ENCODE measurements around the gene LMAN1. TPM values are rescaled to one million over a fixed set of nuclear protein-coding genes. Genes with fewer than 3 reads are reported as not detected.

LMAN1 gene
- total and polyA plus RNA-seq, 10 of the 15 experiments (the other 5 are each of a cell fraction or from before 2014, with no cell fraction given): 15.0 to 78.9 (median 67.5) TPM

DNA sequence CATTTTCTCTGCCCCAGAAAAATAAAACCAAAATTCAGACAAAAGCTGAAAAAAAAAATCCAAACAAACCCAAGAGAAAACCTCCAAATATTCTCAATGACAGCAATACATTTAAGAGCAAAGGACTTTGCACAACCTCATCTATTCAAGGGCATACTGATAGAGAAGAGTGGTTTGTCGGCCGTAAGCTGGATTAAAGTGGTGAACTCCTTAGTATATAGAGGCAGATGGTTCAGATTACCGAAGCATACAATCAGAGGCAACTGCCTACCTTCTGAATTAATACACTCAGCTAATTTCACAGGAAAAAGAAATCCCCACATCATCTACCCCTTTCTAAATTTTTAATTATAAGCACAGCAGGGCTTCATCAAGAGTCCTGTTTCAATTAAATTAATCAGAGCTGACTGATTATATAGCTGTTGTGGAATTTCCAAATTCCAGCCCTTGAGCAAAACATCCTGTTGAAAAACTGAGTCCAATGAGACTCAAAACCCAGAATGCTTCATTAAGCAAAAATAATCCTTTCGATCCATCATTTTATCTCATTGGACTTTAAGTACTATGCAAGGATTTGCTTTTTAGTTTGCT, 40.5 kb downstream of the LMAN1 start, which contains the start of gene CPLX4:
TSS of gene CPLX4 (minus strand) at position 190 of the 591 bp plus-strand sequence. CDS start at position 3, 187 bp downstream.
- in situ Hi-C loops (cut with MboI): no loop called here

DNA sequence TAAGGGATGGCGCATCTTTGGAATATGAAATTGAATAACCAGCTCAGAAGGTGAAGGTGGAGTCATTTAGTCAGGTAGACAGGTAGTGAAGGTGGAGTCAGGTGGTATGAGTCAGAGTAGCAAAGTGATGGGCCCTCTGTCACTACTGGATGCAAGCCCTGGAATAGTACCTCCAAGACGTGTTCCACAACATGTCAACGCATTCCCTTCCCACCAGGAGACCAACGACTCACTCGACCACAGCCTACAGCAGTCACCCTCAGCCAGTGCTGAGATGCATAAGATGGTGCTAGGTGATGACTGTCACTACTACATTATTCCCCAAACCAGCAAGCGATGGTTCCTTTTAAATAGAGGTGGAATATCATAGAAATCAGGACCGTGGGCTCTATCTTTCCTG, 47.4 kb downstream of the LMAN1 start:
- CTCF ChIA-PET: interaction anchor here (1.3 to 10.6 kb wide), 2 partner anchors 40 to 90 kb away, joined by 4 to 165 read pairs; no protein-coding TSS in a partner anchor
- Histone ChIP-seq H3K4me1 (ENCODE audit: control insufficient read depth, insufficient read depth, low read length) (no peaks in the 10 kb centered on the region), H3K27me3 (replicated peaks in 1 of 2; ENCODE audit: control insufficient read depth in 2 of 2, insufficient read depth in 2 of 2, low read length in 1 of 2) (peaks cover 0 to 4% of the 10 kb centered on the region in 2 experiments; a peak in 1 of 4 replicates), H3K9ac (ENCODE audit: control insufficient read depth, insufficient read depth, low read length) (no peak overlapping the region), H3K36me3 (ENCODE audit: control insufficient read depth in 2 of 2, insufficient read depth in 2 of 2, low read length in 1 of 2) (no peaks in the 10 kb centered on the region), H4K20me1 (ENCODE audit: control insufficient read depth, insufficient read depth) (no peaks in the 10 kb centered on the region), H3K27ac (ENCODE audit: control insufficient read depth, insufficient read depth) (no peak overlapping the region), H3K79me2 (ENCODE audit: control insufficient read depth, insufficient read depth, low read length) (no peaks in the 10 kb centered on the region), H3K4me3 (no peak overlapping the region), H2AFZ (ENCODE audit: control insufficient read depth, low read depth, low read length) (no peak overlapping the region), H3K9me3 (replicated peaks; ENCODE audit: control insufficient read depth, insufficient read depth, low read length) (no peaks in the 10 kb centered on the region), H3K4me2 (ENCODE audit: control insufficient read depth, insufficient read depth) (no peak overlapping the region)
- DNase-seq (ENCODE audit: low read depth, low spot score) (no peak), ATAC-seq (no peak), FAIRE-seq (no peak)
- POLR2A ChIA-PET: no interaction called here
- no TSS peak for BruUV-seq (replicated peaks)
- in situ Hi-C loops (cut with MboI) (loop anchor here (5.0 kb wide), 1 partner anchor 81 kb away; no protein-coding TSS in a partner anchor), intact Hi-C loops (cut with micrococcal nuclease; ENCODE audit: unreplicated experiment) (no loop called here)
- RAD21 ChIA-PET (ENCODE audit: unreplicated experiment): no interaction called here
- SMC1A ChIA-PET (ENCODE audit: uncharacterized antibody, unreplicated experiment): interaction anchor here (0.8 to 5.2 kb wide), 2 partner anchors 22 to 89 kb away, joined by 3 to 72 read pairs; no protein-coding TSS in a partner anchor
- 36% methylated on average over 7 of the region's 7 CpGs for WGBS (ENCODE audit: insufficient coverage, insufficient replicate concordance, low lambda C conversion rate, missing lambda C conversion rate)
- TF ChIP-seq, protein P1, sequence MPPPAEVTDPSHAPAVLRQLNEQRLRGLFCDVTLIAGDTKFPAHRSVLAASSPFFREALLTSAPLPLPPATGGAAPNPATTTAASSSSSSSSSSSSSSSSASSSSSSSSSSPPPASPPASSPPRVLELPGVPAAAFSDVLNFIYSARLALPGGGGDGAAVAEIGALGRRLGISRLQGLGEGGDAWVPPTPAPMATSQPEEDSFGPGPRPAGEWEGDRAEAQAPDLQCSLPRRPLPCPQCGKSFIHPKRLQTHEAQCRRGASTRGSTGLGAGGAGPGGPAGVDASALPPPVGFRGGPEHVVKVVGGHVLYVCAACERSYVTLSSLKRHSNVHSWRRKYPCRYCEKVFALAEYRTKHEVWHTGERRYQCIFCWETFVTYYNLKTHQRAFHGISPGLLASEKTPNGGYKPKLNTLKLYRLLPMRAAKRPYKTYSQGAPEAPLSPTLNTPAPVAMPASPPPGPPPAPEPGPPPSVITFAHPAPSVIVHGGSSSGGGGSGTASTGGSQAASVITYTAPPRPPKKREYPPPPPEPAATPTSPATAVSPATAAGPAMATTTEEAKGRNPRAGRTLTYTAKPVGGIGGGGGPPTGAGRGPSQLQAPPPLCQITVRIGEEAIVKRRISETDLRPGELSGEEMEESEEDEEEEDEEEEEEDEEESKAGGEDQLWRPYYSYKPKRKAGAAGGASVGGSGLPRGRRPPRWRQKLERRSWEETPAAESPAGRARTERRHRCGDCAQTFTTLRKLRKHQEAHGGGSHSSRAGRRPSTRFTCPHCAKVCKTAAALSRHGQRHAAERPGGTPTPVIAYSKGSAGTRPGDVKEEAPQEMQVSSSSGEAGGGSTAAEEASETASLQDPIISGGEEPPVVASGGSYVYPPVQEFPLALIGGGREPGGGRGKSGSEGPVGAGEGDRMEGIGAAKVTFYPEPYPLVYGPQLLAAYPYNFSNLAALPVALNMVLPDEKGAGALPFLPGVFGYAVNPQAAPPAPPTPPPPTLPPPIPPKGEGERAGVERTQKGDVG (CRISPR knock-in tag; IDR thresholded peaks at IDR 0.05): no peak
- no peak for TF ChIP-seq ZSCAN29 (IDR thresholded peaks at IDR 0.05)
- no peak for TF ChIP-seq CTCF (IDR thresholded peaks at IDR 0.05 in 2 of 3, conservative IDR thresholded peaks at IDR 0.05 in 1 of 3; ENCODE audit: control insufficient read depth in 2 of 3, extremely low read depth in 1 of 3, insufficient read depth in 1 of 3, low read depth in 3 of 3, low read length in 3 of 3)
- TF ChIP-seq RUNX3 (IDR thresholded peaks at IDR 0.05; ENCODE audit: low read length): no peak
- no peak for TF ChIP-seq KDM1A (IDR thresholded peaks at IDR 0.05; ENCODE audit: borderline replicate concordance)

More for the DNA sequence above, 40.5 kb downstream of the LMAN1 start, which contains the start of gene CPLX4:
- POLR2A ChIA-PET: no interaction called here
- intact Hi-C loops (cut with micrococcal nuclease; ENCODE audit: unreplicated experiment): no loop called here
- no peaks in the 10 kb centered on the region for H3K4me1 ChIP-seq (ENCODE audit: control insufficient read depth, insufficient read depth, low read length)
- TF ChIP-seq DPF2 (IDR thresholded peaks at IDR 0.05): no peak
- no peak for TF ChIP-seq LARP7 (IDR thresholded peaks at IDR 0.05)
- TF ChIP-seq NR2F1 (conservative IDR thresholded peaks at IDR 0.05): no peak
- no peak for TF ChIP-seq CHD4 (IDR thresholded peaks at IDR 0.05)
- no peak for TF ChIP-seq SMARCA5 (IDR thresholded peaks at IDR 0.05)
- no peak for TF ChIP-seq SUZ12 (IDR thresholded peaks at IDR 0.05; ENCODE audit: unreplicated experiment)
- no peak for TF ChIP-seq MXI1 (IDR thresholded peaks at IDR 0.05; ENCODE audit: low read depth, low read length)
- no peak for TF ChIP-seq STAT1 (conservative IDR thresholded peaks at IDR 0.05)
- no peak for TF ChIP-seq FOXM1 (IDR thresholded peaks at IDR 0.05; ENCODE audit: low read depth, low read length)
- TF ChIP-seq BACH1 (IDR thresholded peaks at IDR 0.05; ENCODE audit: borderline replicate concordance): no peak
- TF ChIP-seq SREBF1 (IDR thresholded peaks at IDR 0.05; ENCODE audit: low read length): no peak
- TF ChIP-seq EED (IDR thresholded peaks at IDR 0.05; ENCODE audit: low read depth): no peak
- TF ChIP-seq WRNIP1 (IDR thresholded peaks at IDR 0.05; ENCODE audit: borderline replicate concordance, low read depth, low read length): no peak
- TF ChIP-seq NFXL1 (IDR thresholded peaks at IDR 0.05; ENCODE audit: borderline replicate concordance): no peak
- TF ChIP-seq TCF3 (IDR thresholded peaks at IDR 0.05; ENCODE audit: borderline replicate concordance, insufficient read depth, low read depth, low read length): no peak
- no peak for TF ChIP-seq SREBF2 (IDR thresholded peaks at IDR 0.05; ENCODE audit: low read length)
- H3K36me3 ChIP-seq (ENCODE audit: control insufficient read depth in 2 of 2, insufficient read depth in 2 of 2, low read length in 1 of 2): no peaks in the 10 kb centered on the region
- no peak within 1 kb of the TSS for H3K4me3 ChIP-seq
- RAD21 ChIA-PET (ENCODE audit: unreplicated experiment): interaction anchor here (0.7 to 1.3 kb wide), 3 partner anchors 11 to 84 kb away, joined by 3 to 4 read pairs (median 3); no protein-coding TSS in a partner anchor
- FAIRE-seq (no peak), DNase-seq (ENCODE audit: low read depth, low spot score) (no peak), ATAC-seq (no peak)
- BruUV-seq (replicated peaks): no TSS peak
- H2AFZ ChIP-seq (ENCODE audit: control insufficient read depth, low read depth, low read length): no peak within 1 kb of the TSS
- H3K4me2 ChIP-seq (ENCODE audit: control insufficient read depth, insufficient read depth): no peak within 1 kb of the TSS
- no peaks in the 10 kb centered on the region for H4K20me1 ChIP-seq (ENCODE audit: control insufficient read depth, insufficient read depth)
- CTCF ChIA-PET: interaction anchor here (0.6 to 2.3 kb wide), 5 partner anchors 9 to 312 kb away, joined by 3 to 10 read pairs (median 6); no protein-coding TSS in a partner anchor
- H3K79me2 ChIP-seq (ENCODE audit: control insufficient read depth, insufficient read depth, low read length): no peaks in the 10 kb centered on the region
- WGBS (ENCODE audit: insufficient coverage, insufficient replicate concordance, low lambda C conversion rate, missing lambda C conversion rate): 60% methylated on average over 4 of the region's 4 CpGs
- SMC1A ChIA-PET (ENCODE audit: uncharacterized antibody, unreplicated experiment): interaction anchor here (0.9 kb wide), 1 partner anchor 84 kb away, joined by 4 read pairs; no protein-coding TSS in a partner anchor
- no peak within 1 kb of the TSS for H3K27ac ChIP-seq (ENCODE audit: control insufficient read depth, insufficient read depth)
- H3K9ac ChIP-seq (ENCODE audit: control insufficient read depth, insufficient read depth, low read length): no peak within 1 kb of the TSS
- no peaks in the 10 kb centered on the region for H3K9me3 ChIP-seq (replicated peaks; ENCODE audit: control insufficient read depth, insufficient read depth, low read length)
- peaks cover 0 to 5% of the 10 kb centered on the region in 2 experiments; a peak in 1 of 4 replicates for H3K27me3 ChIP-seq (replicated peaks in 1 of 2; ENCODE audit: control insufficient read depth in 2 of 2, insufficient read depth in 2 of 2, low read length in 1 of 2)

Data from GM12878 (cell line).